HFF-Myc (cell line): ENCODE results near the gene PLPPR5.
"Not testable (repeated sequence)": the region's sequence is repeated elsewhere in the genome, so short reads cannot be mapped to it uniquely, and the experiment has no call there.

Source experiments
- DNase-seq: peaks from one replicate; pipeline ENCODE4 v3.0.0-alpha.2; 2011; ENCODE audit warnings: low read depth; ENCODE audit errors: extremely low read depth
- H3K4me3 ChIP-seq: replicated peaks from 2 replicates; pipeline ENCODE4 v1.5.1; 2011; ENCODE audit warnings: low read depth, mild to moderate bottlenecking, control low read depth, low read length
- TF ChIP-seq, protein P1 (sequence below): IDR thresholded peaks from 2 replicates; pipeline ENCODE4 v1.5.1; 2012; ENCODE audit warnings: mild to moderate bottlenecking, low read depth, low read length, control low read depth; ENCODE audit errors: missing control alignments

PLPPR5 gene, protein sequence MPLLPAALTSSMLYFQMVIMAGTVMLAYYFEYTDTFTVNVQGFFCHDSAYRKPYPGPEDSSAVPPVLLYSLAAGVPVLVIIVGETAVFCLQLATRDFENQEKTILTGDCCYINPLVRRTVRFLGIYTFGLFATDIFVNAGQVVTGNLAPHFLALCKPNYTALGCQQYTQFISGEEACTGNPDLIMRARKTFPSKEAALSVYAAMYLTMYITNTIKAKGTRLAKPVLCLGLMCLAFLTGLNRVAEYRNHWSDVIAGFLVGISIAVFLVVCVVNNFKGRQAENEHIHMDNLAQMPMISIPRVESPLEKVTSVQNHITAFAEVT

DNA sequence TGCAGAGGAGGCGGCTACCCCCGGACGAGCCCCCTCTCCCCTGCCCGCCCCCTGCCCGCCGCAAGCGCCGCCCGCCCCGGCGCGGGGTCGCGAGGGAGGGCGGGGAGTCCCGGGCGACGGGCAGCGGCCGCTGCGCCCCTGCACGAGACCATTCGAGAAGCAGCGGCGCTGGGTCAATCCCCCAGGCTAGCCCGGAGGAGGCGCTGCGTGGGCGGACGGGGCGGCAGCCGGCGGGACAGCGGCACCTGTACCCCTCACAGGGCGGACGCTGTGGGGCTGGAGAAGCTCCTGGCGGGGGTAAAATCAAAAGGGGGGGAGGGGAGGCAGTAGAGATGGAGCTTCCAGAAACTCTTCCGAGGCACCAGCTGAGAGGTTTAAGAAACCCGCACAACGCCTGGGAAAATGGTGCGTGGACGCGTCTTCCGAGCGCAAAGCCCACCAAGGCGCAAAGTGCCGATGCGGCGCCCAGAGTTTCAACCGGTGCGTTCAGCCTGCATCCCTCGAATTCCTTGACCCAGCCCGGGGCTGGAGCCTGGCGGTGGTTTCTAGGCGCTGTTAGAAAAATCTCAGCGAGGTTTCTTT, at the start of gene PLPPR5:
PLPPR5 (minus strand) TSS at position 1 of the 582 bp plus-strand sequence. CDS start 190 bp downstream, outside the sequence.
- TF ChIP-seq, protein P1, sequence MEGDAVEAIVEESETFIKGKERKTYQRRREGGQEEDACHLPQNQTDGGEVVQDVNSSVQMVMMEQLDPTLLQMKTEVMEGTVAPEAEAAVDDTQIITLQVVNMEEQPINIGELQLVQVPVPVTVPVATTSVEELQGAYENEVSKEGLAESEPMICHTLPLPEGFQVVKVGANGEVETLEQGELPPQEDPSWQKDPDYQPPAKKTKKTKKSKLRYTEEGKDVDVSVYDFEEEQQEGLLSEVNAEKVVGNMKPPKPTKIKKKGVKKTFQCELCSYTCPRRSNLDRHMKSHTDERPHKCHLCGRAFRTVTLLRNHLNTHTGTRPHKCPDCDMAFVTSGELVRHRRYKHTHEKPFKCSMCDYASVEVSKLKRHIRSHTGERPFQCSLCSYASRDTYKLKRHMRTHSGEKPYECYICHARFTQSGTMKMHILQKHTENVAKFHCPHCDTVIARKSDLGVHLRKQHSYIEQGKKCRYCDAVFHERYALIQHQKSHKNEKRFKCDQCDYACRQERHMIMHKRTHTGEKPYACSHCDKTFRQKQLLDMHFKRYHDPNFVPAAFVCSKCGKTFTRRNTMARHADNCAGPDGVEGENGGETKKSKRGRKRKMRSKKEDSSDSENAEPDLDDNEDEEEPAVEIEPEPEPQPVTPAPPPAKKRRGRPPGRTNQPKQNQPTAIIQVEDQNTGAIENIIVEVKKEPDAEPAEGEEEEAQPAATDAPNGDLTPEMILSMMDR: no peak
- H3K4me3 ChIP-seq: peak within 1 kb of the TSS; percentile 20
- no peak for DNase-seq

DNA sequence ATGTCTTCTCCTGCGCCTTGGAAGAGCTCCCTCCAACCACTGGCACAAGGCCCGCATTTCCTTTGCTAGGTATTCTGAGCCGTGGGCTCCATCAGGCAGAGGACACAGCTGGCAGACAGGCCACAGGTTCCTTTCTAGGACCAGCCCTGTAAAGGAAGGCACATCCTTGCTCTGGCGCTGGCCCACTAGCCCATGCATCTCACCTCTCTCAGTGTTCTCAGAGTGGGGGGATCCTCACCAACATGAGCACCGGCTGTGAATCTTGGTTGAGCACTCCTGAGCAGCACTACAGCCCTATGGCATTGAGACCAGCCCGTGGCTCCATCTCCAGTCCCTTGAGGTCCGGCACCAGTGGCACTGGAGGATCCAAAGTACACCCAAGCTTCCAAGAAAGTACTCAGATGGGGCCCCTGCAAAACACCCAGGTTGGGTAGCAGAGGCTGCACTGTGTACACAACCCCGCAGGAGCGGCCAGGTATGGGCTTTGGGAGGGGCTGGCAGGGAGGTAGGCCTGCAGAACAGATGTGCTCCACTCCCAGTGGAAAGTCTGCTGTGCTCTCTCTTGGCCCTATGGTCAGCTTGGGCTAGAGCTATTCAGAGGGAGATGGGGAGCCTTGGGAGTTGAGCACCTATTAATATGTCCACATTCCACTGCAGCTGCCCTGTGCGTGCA, 47.1 kb upstream of the PLPPR5 start:
- TF ChIP-seq, protein P1: no peak
- no peak for DNase-seq

DNA sequence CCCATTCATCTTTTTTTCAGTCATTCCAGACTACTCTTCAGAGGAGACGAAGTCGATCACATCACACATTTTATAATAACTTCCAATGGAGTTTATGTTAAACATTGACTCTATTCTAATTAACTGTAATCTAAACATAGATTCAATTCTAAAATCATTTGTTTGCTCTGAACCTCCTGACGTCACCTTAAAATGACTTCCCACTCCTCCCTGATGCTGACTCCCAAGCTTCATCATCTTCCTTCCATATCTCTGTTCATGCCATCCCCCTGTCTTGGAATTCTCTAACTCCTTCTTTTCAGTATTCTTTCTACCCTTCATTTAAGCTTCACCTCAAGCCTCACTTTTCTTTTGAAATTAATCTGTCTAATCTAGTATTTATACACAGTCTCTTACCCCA, 45.1 kb upstream of the PLPPR5 start:
- no peak for DNase-seq
- TF ChIP-seq, protein P1: no peak
- H3K4me3 ChIP-seq: no peak overlapping the region

More for the DNA sequence above, 47.1 kb upstream of the PLPPR5 start:
- no peak overlapping the region for H3K4me3 ChIP-seq

DNA sequence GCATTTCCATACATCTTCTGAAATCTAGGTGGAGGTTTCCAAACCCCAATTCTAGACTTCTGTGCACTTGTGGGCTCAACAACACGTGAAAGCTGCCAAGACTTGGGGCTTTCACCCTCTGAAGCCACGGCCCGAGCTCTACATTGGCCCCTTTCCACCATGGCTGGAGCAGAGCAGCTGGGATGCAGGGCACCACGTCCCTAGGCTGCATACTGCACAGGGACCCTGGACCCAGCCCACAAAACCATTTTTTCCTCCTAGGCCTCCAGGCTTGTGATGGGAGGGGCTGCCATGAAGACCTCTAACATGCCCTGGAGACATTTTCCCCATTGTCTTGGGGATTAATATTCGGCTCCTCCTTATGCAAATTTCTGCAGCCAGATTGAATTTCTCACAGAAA, 32.1 kb upstream of the PLPPR5 start:
- not testable (repeated sequence) for H3K4me3 ChIP-seq, DNase-seq

DNA sequence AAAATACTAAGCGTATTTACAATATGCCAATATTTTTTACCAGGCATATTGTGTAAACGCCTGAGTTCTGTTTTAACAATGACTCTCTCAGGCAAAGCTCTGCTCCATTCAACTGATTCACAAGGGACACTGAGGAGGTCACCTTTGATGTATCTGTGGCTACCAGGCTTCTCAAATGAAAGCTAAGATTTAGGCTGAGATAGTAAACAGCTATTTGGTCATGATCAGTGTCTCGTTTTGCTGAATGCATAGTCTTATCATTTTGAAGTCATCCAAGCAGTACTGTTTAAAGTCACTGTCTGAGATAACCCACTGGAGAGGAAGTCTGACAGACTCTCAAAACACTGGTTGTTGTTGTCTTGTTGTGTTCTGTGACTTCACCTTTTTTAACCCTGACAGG, 13.7 kb upstream of the PLPPR5 start:
- no peak for DNase-seq
- no peak overlapping the region for H3K4me3 ChIP-seq
- TF ChIP-seq, protein P1: no peak

DNA sequence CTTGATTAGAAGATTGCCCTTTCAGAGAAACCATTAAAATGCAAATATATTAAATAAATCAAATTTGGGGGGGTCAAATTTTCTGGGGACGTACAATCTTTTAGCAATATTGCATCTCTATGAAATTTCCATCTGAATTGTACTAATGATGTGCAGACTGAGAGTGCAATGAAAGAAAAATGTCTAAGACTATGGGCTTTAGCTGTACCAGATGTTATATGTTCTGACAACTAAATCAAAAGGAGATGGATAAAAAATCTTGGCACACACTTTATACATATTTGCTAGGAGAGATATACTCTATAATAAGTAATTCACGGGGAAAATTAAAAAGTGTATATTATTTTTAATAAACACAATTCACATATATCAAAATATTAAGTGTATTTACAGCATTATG, 13.0 kb upstream of the PLPPR5 start:
- DNase-seq: no peak
- TF ChIP-seq, protein P1: no peak
- no peak overlapping the region for H3K4me3 ChIP-seq

DNA sequence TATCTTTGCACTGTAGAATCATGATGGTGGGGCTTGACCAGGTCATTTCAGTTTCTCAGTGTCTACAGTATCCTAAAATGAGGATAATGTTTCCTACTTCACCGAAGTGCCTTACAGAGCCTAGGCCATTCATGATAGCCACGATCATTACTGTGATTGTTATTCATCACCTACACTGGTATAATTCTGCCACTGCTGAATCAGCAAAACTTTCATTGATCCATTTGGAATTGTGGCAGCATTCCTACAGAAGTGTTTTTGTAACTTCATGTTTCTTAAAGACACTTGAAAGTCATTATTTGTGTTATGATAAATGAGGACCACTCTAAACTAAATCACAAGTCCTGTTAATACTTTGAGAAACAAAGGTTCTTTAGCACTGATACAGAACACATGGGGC, 6.0 kb upstream of the PLPPR5 start:
- TF ChIP-seq, protein P1: no peak
- DNase-seq: no peak
- H3K4me3 ChIP-seq: no peak overlapping the region
